GM18499 (cell line): ENCODE results near the gene CAPN1.
"Not testable (repeated sequence)": the region's sequence is repeated elsewhere in the genome, so short reads cannot be mapped to it uniquely, and the experiment has no call there.

Experiments used
- ATAC-seq: cut with Tn5 transposase; IDR thresholded peaks from one replicate; pipeline ENCODE4 v1.9.1; 2021; ENCODE audit warnings: moderate number of reproducible peaks; ENCODE audit not compliant: insufficient read depth, unreplicated experiment

Gene CAPN1

GRCh38 chr11:65248184-65248710, 66.5 kb downstream of the CAPN1 start:
- not testable (repeated sequence) for ATAC-seq

- ATAC-seq = no peak
These were observed 69.7 kb downstream of the CAPN1 start for GRCh38 chr11:65251476-65251875.

DNA sequence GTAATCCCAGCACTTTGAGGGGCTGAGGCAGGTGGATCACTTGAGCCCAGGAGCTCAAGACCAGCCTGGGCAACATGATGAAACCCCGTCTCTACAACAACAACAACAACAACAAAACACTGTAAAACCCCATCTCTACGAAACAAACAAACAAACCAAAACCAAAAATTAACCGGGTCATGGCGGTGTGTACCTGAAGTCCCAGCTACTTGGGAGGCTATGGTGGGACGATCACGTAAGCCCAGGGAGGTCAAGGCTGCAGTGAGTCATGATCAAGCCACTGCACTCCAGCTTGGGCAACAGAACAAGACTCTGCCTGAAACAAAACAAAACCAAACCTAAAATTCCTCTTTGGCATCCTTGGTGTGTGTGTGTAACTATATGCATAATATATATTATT, 73.0 kb downstream of the CAPN1 start:
- no peak for ATAC-seq

GRCh38 chr11:65258988-65259387, 77.3 kb downstream of the CAPN1 start:
- ATAC-seq = no peak

GRCh38 chr11:65260302-65260701, 78.6 kb downstream of the CAPN1 start:
- no peak for ATAC-seq

DNA sequence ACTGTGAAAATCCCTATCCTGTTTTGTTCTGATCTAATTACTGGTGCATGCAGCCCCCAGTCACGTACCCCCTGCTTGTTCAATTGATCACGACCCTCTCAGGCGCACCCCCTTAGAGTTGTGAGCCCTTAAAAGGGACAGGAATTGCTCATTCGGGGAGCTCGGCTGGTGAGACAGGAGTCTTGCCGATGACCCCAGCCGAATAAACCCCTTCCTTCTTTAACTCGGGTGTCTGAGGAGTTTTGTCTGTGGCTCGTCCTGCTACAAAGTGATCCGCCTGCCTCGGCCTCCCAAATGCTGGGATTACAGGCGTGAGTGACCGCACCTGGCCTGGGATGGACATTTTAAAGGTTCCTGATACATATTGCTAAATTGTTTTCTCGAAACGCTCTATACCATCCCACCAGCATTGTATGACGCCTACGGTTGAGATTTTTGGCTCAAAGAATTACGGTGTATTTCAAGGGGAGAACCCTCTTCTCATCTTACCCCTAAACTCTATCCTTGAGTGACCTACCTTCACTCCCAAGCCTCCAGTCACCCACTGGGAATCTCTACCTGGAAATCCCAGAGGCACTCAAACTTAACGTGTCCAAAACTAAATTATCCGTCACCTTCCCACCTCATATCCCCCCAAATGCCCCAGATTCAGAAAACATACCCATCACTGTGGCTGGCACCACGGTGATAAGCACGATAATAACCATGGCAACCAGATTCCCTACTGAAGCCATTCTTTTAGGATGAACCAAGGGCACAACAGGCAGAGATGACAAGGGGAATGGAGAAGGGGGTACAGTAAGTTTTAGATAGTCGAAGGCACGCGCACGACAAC, 79.2 kb downstream of the CAPN1 start:
- peak; percentile 13 for ATAC-seq
